MM.1S (cell line): ENCODE data around the gene SHLD3.

Experiments used
- DNase-seq: peaks from one replicate; pipeline ENCODE4 v3.0.0-alpha.2; 2015
- H2AFZ ChIP-seq: fragments of 300-600 bp; sonication (generic); 2 replicates; pipeline ENCODE4 v1.6.0; 2016; ENCODE audit warnings: antibody characterized with exemption, low read length
- H3F3A ChIP-seq: fragments of 300-600 bp; sonication (generic); 2 replicates; pipeline ENCODE4 v1.6.1; 2016; ENCODE audit warnings: mild to moderate bottlenecking, antibody characterized with exemption, low read length, moderate library complexity, mixed read lengths; ENCODE audit not compliant: insufficient read depth
- H3K27ac ChIP-seq: fragments of 300-600 bp; sonication (generic); 2 replicates; pipeline ENCODE4 v1.5.1; 2016; ENCODE audit warnings: mild to moderate bottlenecking, low read length
- H3K27me3 ChIP-seq: fragments of 300-600 bp; sonication (generic); replicated peaks from 2 replicates; pipeline ENCODE4 v1.6.0; 2016; ENCODE audit warnings: low read length; ENCODE audit not compliant: insufficient read depth
- H3K36me3 ChIP-seq: fragments of 300-600 bp; sonication (generic); replicated peaks from 2 replicates; pipeline ENCODE4 v1.6.1; 2016; ENCODE audit warnings: mild to moderate bottlenecking, low read length, mixed read lengths; ENCODE audit not compliant: insufficient read depth
- H3K4me1 ChIP-seq: fragments of 300-600 bp; sonication (generic); 2 replicates; pipeline ENCODE4 v1.6.1; 2016; ENCODE audit warnings: low read length, mixed read lengths
- H3K4me2 ChIP-seq: fragments of 300-600 bp; sonication (generic); 2 replicates; pipeline ENCODE4 v1.6.0; 2016; ENCODE audit warnings: low read depth, low read length
- H3K4me3 ChIP-seq: fragments of 300-600 bp; sonication (generic); 2 replicates; pipeline ENCODE4 v1.5.1; 2016; ENCODE audit warnings: low read length, mixed read lengths
- H3K79me2 ChIP-seq: fragments of 300-600 bp; sonication (generic); 2 replicates; pipeline ENCODE4 v1.6.1; 2016; ENCODE audit warnings: mixed run types, low read length, mixed read lengths
- H3K9ac ChIP-seq: fragments of 300-600 bp; sonication (generic); 2 replicates; pipeline ENCODE4 v1.6.1; 2016; ENCODE audit warnings: low read length, mixed read lengths
- H3K9me2 ChIP-seq: fragments of 300-600 bp; sonication (generic); replicated peaks from 2 replicates; pipeline ENCODE4 v1.6.1; 2016; ENCODE audit warnings: mild to moderate bottlenecking, low read length, mixed read lengths; ENCODE audit not compliant: insufficient read depth
- H3K9me3 ChIP-seq: fragments of 300-600 bp; sonication (generic); replicated peaks from 2 replicates; pipeline ENCODE4 v1.6.1; 2016; ENCODE audit warnings: mild to moderate bottlenecking, low read length, mixed read lengths; ENCODE audit not compliant: insufficient read depth
- H4K20me1 ChIP-seq: fragments of 300-600 bp; sonication (generic); 2 replicates; pipeline ENCODE4 v1.6.1; 2016; ENCODE audit warnings: mild to moderate bottlenecking, low read length, moderate library complexity, mixed read lengths; ENCODE audit not compliant: insufficient read depth
- EZH2 ChIP-seq: fragments of 300-600 bp; sonication (generic); optimal IDR thresholded peaks from 2 replicates; pipeline ENCODE3; 2017; ENCODE audit warnings: low read depth, mild to moderate bottlenecking, antibody characterized with exemption, low read length, mixed read lengths
- EZH2phosphoT487 ChIP-seq: fragments of 300-600 bp; sonication (generic); IDR thresholded peaks from 2 replicates; pipeline ENCODE4 v1.6.1; 2018; ENCODE audit warnings: antibody characterized with exemption, low read length
- TF ChIP-seq, protein P1 (sequence below): fragments of 300-600 bp; sonication (generic); IDR thresholded peaks from 2 replicates; pipeline ENCODE4 v1.5.1; 2016; ENCODE audit warnings: antibody characterized with exemption, low read length, mixed read lengths

The SHLD3 gene

DNA sequence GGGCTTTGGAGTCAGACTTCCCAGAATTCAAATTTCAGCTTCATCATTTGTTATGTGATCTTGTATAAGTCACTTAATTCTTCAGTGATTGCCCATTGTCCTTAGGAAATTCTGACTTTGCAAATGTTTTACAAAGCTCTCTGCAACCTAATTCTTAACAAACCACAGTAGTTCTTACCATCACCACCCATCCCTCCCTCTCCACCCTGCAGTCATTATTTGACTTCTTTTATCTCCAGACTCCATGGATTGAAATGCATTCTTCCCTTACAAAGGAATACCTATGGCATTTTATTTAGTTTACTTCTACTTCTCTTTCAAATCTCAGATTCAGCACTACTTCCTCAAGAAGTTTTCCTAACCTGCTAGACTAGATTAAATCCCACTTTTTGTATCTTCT, 23.1 kb downstream of the SHLD3 start:
- H3K79me2 ChIP-seq, result no peaks in the 10 kb centered on the region
- H3K9ac ChIP-seq, result no peak overlapping the region
- no peak overlapping the region for H3K4me2 ChIP-seq
- no peak overlapping the region for H3K4me3 ChIP-seq
- H3K27ac ChIP-seq, result no peak overlapping the region
- H3K27me3 ChIP-seq, result no peaks in the 10 kb centered on the region
- H3K4me1 ChIP-seq, result no peaks in the 10 kb centered on the region
- TF ChIP-seq EZH2phosphoT487, result no peak
- TF ChIP-seq, protein P1, sequence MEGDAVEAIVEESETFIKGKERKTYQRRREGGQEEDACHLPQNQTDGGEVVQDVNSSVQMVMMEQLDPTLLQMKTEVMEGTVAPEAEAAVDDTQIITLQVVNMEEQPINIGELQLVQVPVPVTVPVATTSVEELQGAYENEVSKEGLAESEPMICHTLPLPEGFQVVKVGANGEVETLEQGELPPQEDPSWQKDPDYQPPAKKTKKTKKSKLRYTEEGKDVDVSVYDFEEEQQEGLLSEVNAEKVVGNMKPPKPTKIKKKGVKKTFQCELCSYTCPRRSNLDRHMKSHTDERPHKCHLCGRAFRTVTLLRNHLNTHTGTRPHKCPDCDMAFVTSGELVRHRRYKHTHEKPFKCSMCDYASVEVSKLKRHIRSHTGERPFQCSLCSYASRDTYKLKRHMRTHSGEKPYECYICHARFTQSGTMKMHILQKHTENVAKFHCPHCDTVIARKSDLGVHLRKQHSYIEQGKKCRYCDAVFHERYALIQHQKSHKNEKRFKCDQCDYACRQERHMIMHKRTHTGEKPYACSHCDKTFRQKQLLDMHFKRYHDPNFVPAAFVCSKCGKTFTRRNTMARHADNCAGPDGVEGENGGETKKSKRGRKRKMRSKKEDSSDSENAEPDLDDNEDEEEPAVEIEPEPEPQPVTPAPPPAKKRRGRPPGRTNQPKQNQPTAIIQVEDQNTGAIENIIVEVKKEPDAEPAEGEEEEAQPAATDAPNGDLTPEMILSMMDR, result no peak
- no peak for TF ChIP-seq EZH2
- DNase-seq, result no peak
- no peaks in the 10 kb centered on the region for H3K9me2 ChIP-seq
- H3F3A ChIP-seq, result no peaks in the 10 kb centered on the region
- no peaks in the 10 kb centered on the region for H3K36me3 ChIP-seq
- H4K20me1 ChIP-seq, result no peaks in the 10 kb centered on the region
- no peaks in the 10 kb centered on the region for H3K9me3 ChIP-seq
- no peak overlapping the region for H2AFZ ChIP-seq

DNA sequence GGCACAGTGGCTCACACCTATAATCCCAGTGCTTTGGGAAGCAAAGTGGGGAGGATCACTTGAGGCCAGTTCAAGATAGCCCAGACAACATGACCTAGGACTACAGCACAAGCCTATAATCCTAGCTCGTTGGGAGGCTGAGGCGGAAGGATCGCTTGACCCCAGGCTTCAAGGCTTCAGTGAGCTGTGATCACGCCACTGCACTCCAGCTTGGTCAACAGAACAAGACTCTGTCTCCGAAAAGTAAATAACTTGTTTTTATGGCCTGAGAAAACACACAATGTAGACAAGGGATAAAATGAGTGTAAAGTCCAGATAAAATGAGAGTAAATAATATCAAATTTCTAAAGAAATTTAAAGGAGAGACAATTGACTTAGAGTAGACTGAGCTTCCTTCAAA, 26.3 kb downstream of the SHLD3 start:
- no peak for DNase-seq
- Histone ChIP-seq H3K27me3 (no peaks in the 10 kb centered on the region), H4K20me1 (no peaks in the 10 kb centered on the region), H3K4me3 (no peak overlapping the region), H3K9me3 (no peaks in the 10 kb centered on the region), H3K9ac (no peak overlapping the region), H3K9me2 (no peaks in the 10 kb centered on the region), H2AFZ (no peak overlapping the region), H3K4me1 (no peaks in the 10 kb centered on the region), H3K36me3 (no peaks in the 10 kb centered on the region; the same call in 1 of the 2 replicates), H3K4me2 (no peak overlapping the region), H3K79me2 (no peaks in the 10 kb centered on the region), H3K27ac (no peak overlapping the region), H3F3A (no peaks in the 10 kb centered on the region)
- TF ChIP-seq EZH2, result no peak
- no peak for TF ChIP-seq EZH2phosphoT487
- TF ChIP-seq, protein P1, result no peak

DNA sequence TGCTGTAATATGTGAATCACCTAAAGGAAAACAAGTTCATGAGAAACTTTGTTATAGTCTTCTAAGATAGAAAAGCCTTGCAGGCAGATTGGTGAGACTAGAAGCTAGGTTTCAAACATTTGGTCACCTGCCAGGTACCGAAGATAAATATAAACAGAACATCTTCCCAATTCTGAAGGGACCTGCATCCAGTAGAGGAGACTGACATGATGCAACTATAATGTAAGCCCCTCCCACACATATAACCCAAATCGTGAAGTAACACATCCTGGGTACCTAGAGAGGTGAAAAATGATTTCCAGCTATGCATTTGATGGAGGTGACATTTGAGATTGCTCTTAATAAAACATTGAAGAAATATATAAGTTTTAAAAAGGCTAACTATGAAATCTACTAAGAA, 29.9 kb downstream of the SHLD3 start:
- no peaks in the 10 kb centered on the region for H3K27me3 ChIP-seq
- no peak for TF ChIP-seq EZH2
- TF ChIP-seq, protein P1, result no peak
- TF ChIP-seq EZH2phosphoT487, result no peak
- H3K9me3 ChIP-seq, result no peaks in the 10 kb centered on the region
- H3K4me2 ChIP-seq, result no peak overlapping the region
- no peaks in the 10 kb centered on the region for H4K20me1 ChIP-seq
- H3K4me1 ChIP-seq, result no peaks in the 10 kb centered on the region
- H3F3A ChIP-seq, result no peaks in the 10 kb centered on the region
- no peak overlapping the region for H3K9ac ChIP-seq
- no peak overlapping the region for H3K27ac ChIP-seq
- H3K79me2 ChIP-seq, result no peaks in the 10 kb centered on the region
- H3K36me3 ChIP-seq, result no peaks in the 10 kb centered on the region; the same call in 1 of the 2 replicates
- DNase-seq, result no peak
- H3K9me2 ChIP-seq, result no peaks in the 10 kb centered on the region
- H2AFZ ChIP-seq, result no peak overlapping the region
- no peak overlapping the region for H3K4me3 ChIP-seq
